ENCODE measurements around the gene SSR1. TPM values are rescaled to one million over a fixed set of nuclear protein-coding genes. Genes with fewer than 3 reads are reported as not detected.
"Not testable (repeated sequence)": the region's sequence is repeated elsewhere in the genome, so short reads cannot be mapped to it uniquely, and the experiment has no call there.

The SSR1 gene
- total RNA-seq, 8 experiments from 2014 or later, result 41.8 to 100 (median 62.0) TPM

DNA sequence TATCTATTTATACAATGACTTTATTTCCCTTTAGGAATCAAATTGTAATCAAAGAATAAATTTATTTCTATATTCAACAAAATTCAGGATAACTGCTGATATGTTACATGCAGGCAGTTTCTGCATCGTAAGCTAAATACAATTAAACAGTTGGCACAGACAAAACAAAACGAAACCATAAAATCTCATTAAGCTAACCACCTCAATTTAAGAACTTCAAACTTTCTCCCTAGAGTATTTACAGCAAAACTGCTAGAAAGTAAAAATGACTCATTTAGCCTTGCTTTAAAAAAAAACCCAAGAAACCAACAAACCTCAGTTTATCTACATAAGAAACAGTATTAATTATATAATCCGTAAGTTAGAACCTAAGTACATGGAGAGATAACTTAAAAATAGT, 17.1 kb downstream of the SSR1 start:
- in situ Hi-C loops (cut with MboI; ENCODE audit: low pct_unique_long_range_greater_than_20kb in 2 of 9, low sequenced_read_pairs in 9 of 9, unreplicated experiment in 9 of 9), result loop anchor here in 3 of 9 experiments (25.0 kb wide), 2 partner anchors 291 to 316 kb away; partner anchors contain the start of gene SNRNP48 (in 1 of the 3)
- H3K4me3 ChIP-seq, result no peak overlapping the region
- 72 to 100% (median 82%) methylated on average over 1 to 3 of the region's 3 CpGs for WGBS, 10 experiments
- ATAC-seq (replicated peaks in 6 of 8), result no peak
- no peak overlapping the region for H3K27ac ChIP-seq
- no peaks in the 10 kb centered on the region for H3K4me1 ChIP-seq (replicated peaks in 1 of 2)

DNA sequence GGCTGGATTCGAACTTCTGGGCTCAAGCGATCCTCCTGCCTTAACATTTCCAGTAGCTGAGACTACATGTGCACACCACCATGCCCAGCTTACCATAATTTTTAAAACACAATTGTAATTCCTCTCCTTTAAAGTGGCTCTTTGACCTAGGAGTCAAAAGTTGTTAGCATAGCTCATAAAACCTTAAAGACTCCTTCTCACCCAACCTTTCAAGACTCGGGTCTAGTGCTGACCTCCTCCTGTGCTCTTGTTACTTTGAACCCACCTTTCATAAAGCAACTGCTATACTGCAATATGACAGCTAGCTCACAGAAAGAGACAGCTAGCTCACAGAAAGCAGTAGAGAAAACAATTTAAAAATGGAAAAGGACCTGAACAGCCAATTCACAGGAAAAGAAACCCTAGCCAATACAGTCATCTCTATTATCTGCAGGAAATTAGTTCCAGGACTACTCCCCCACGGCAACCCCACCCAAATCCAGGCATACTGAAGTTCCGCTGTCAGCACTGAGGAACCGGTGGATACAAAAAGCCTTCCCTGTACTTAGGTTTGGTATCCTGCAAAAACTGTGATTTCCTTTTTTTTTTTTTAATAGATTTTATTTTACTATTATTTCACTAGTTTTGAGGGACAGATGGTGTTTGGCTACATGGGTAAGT, 20.3 kb downstream of the SSR1 start:
- no peaks in the 10 kb centered on the region for H3K4me1 ChIP-seq (replicated peaks in 1 of 2)
- no peak overlapping the region for H3K4me3 ChIP-seq
- no peak overlapping the region for H3K27ac ChIP-seq
- WGBS, 10 experiments, result 22 to 95% (median 72%) methylated on average over 1 to 6 of the region's 6 CpGs
- peak in 2 of 8 experiments; percentile 53 to 79 for ATAC-seq (replicated peaks in 6 of 8)
- in situ Hi-C loops (cut with MboI; ENCODE audit: low pct_unique_long_range_greater_than_20kb in 2 of 9, low sequenced_read_pairs in 9 of 9, unreplicated experiment in 9 of 9), result loop anchor here in 3 of 9 experiments (25.0 kb wide), 2 partner anchors 295 to 320 kb away; partner anchors contain the start of gene SNRNP48 (in 1 of the 3)

DNA sequence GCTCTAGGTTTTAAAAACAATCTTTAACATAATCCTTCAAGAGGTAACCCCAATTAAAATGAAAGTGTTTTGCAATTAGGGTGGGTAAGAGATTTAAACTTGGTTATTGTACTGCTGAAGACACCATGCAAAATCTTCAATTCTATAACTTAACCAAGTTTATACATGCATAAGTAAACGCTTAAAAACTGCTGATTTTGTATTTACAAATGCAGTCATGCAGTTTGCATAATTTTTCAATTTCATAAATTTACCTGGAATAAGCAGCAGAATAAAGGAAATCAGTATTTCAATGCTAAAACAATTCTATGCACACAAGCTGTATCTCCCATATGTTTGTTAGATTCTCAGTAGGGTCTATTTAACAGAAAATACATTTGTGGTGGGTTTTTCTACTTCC, 22.9 kb downstream of the SSR1 start:
- WGBS, 10 experiments, result 33 to 100% (median 89%) methylated on average over 1 of the region's 1 CpG; no CpG with 5 or more reads in 1 of the 10 experiments
- in situ Hi-C loops (cut with MboI; ENCODE audit: low pct_unique_long_range_greater_than_20kb in 2 of 9, low sequenced_read_pairs in 9 of 9, unreplicated experiment in 9 of 9), result loop anchor here in 3 of 9 experiments (25.0 kb wide), 2 partner anchors 297 to 322 kb away; partner anchors contain the start of gene SNRNP48 (in 1 of the 3)
- no peaks in the 10 kb centered on the region for H3K4me1 ChIP-seq (replicated peaks in 1 of 2)

DNA sequence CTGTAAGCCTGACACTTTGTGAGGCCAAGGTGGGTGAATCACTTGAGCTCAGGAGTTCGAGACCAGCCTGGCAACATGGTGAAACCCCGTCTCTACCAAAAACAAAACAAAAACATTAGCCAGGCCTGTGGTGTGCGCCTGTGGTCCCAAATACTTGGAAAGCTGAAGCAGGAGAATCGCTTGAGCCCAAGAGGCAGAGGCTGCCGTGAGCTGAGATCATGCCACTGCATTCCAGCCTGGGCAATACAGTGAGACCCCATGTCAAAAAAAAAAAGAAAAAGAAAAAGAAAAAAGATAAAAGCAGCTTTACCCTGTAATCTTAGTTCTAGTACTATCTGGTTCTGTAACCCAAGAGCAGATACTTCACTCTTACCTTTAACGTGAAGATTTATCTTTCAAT, 27.6 kb downstream of the SSR1 start:
- Histone ChIP-seq H3K4me1 (replicated peaks in 1 of 2) (no peaks in the 10 kb centered on the region), H3K4me3 (no peak overlapping the region), H3K27ac (no peak overlapping the region)
- no peak for ATAC-seq (replicated peaks in 6 of 8)
- WGBS, 10 experiments, result 83 to 100% (median 100%) methylated on average over 1 to 6 of the region's 6 CpGs
- in situ Hi-C loops (cut with MboI; ENCODE audit: low pct_unique_long_range_greater_than_20kb in 2 of 9, low sequenced_read_pairs in 9 of 9, unreplicated experiment in 9 of 9), result loop anchor here in 4 of 9 experiments (10.0 to 25.0 kb wide), 3 partner anchors 302 to 329 kb away; partner anchors contain the start of gene SNRNP48 (in 1 of the 4)

More for the DNA sequence above, 22.9 kb downstream of the SSR1 start:
- no peak overlapping the region for H3K27ac ChIP-seq
- no peak for ATAC-seq (replicated peaks in 6 of 8)
- H3K4me3 ChIP-seq, result no peak overlapping the region

DNA sequence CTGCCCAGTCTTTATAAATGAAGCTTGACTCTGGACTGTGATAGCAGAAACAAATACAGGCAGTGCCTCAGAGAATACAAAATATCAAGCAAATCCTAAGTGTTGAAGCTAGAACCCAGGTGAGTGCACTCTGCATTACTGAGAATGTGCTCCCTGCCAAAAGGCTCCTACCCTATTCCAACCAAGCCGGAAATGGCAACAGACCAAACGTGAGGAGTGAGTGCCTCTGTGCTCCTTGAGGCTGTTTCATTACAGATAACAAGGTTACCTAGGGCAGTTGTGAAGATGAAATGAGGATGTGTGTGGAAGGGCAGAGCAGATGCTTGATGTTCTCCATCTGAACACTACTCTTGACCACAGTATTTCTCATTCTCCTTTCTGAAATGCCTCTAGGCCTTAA, 29.3 kb downstream of the SSR1 start:
- H3K27ac ChIP-seq, result no peak overlapping the region
- WGBS, 10 experiments, result 86 to 100% (median 100%) methylated on average over 1 to 2 of the region's 2 CpGs; no CpG with 5 or more reads in 4 of the 10 experiments
- no peak overlapping the region for H3K4me3 ChIP-seq
- no peaks in the 10 kb centered on the region for H3K4me1 ChIP-seq (replicated peaks in 1 of 2)
- in situ Hi-C loops (cut with MboI; ENCODE audit: low pct_unique_long_range_greater_than_20kb in 2 of 9, low sequenced_read_pairs in 9 of 9, unreplicated experiment in 9 of 9), result loop anchor here in 4 of 9 experiments (10.0 to 25.0 kb wide), 3 partner anchors 304 to 331 kb away; partner anchors contain the start of gene SNRNP48 (in 1 of the 4)
- ATAC-seq (replicated peaks in 6 of 8), result no peak

DNA sequence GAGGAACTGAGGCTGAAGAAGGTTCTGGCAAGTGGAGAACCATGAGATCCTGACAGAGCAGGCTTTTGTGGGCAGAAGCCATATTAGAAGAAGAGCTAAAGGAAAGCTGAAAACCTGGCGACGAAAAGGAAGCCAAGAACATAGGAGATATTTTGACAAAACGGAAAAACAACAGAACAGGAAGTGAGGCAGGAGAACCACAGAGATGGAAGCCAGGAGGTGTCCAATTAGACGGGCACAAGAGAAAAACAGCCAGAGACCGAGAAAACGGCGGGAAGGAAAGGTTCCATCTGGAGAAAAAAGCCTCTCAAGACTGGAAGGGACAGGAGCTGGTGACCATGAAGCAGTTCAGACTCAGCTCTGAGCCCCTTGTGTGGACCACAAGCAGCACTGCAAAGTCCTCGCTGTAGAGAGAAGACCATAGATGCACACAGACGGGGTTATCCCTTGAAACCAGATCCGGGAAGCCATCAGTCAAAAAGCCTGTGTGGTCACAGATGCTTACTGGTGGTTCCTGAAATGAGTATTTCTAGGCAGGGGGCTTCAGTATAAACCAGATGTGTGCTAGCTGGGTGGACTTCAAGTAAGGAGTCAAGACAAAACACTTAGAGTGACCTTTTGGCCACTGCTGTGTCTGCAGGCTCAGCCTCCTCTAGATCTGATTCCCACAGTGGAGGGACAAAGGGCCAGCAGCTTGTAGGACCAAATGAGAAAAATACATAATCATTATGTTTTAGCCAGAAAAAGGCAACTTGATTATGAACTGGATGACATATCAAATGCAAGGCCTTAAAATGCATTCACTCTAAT, 30.7 kb downstream of the SSR1 start:
- no peak for ATAC-seq (replicated peaks in 6 of 8)
- in situ Hi-C loops (cut with MboI; ENCODE audit: low pct_unique_long_range_greater_than_20kb in 2 of 9, low sequenced_read_pairs in 9 of 9, unreplicated experiment in 9 of 9), result loop anchor here in 4 of 9 experiments (10.0 to 25.0 kb wide), 3 partner anchors 305 to 332 kb away; partner anchors contain the start of gene SNRNP48 (in 1 of the 4)
- no peaks in the 10 kb centered on the region for H3K4me1 ChIP-seq (replicated peaks in 1 of 2)
- 70 to 98% (median 83%) methylated on average over 1 to 9 of the region's 10 CpGs for WGBS, 10 experiments
- H3K4me3 ChIP-seq, result no peak overlapping the region
- no peak overlapping the region for H3K27ac ChIP-seq

DNA sequence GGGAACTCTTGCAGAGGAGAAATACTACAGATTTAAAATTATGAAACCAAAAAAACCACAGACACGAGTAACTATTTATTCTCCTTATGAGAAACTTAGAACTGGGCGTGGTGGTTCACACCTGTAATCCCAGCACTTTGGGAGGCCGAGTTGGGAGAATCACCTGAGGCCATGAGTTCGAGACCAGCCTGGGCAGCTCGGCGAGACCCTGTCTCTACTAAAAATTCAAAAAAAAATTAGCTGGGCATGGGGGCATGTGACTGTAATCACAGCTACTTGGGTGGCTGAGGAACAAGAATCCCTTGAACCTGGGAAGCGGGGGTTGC, 36.8 kb downstream of the SSR1 start:
- H3K27ac ChIP-seq, result no peak overlapping the region
- H3K4me3 ChIP-seq, result no peak overlapping the region
- no peaks in the 10 kb centered on the region for H3K4me1 ChIP-seq (replicated peaks in 1 of 2)
- in situ Hi-C loops (cut with MboI; ENCODE audit: low pct_unique_long_range_greater_than_20kb in 2 of 9, low sequenced_read_pairs in 9 of 9, unreplicated experiment in 9 of 9), result loop anchor here in 3 of 9 experiments (25.0 kb wide), 2 partner anchors 311 to 336 kb away; partner anchors contain the start of gene SNRNP48 (in 1 of the 3)
- WGBS, 10 experiments, result 43 to 100% (median 75%) methylated on average over 1 to 7 of the region's 7 CpGs; no CpG with 5 or more reads in 3 of the 10 experiments
- no peak for ATAC-seq (replicated peaks in 6 of 8)

DNA sequence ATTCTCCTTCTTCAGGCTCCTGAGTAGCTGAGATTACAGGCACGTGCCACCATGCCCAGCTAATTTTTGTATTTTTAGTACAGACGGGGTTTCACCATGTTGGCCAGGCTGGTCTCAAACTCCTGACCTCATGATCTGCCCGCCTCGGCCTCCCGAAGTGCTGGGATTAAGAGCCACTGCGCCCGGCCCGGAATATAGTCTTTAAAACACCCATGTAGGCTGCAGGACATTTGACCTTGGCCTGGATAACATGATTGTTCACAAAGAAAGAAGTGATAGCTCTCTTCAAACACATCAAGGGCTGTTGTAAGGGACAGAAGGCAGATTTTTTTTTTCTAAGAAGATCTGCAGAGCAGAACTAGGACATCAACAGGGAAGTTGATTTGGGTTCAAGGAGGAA, 38.5 kb downstream of the SSR1 start:
- H3K4me1 ChIP-seq (replicated peaks in 1 of 2); in situ Hi-C loops (cut with MboI; ENCODE audit: low pct_unique_long_range_greater_than_20kb in 2 of 9, low sequenced_read_pairs in 9 of 9, unreplicated experiment in 9 of 9); ATAC-seq (replicated peaks in 6 of 8); H3K27ac ChIP-seq; H3K4me3 ChIP-seq: not testable (repeated sequence)
- 78 to 100% (median 89%) methylated on average over 3 to 8 of the region's 8 CpGs; no CpG with 5 or more reads in 4 of the 10 experiments for WGBS, 10 experiments

DNA sequence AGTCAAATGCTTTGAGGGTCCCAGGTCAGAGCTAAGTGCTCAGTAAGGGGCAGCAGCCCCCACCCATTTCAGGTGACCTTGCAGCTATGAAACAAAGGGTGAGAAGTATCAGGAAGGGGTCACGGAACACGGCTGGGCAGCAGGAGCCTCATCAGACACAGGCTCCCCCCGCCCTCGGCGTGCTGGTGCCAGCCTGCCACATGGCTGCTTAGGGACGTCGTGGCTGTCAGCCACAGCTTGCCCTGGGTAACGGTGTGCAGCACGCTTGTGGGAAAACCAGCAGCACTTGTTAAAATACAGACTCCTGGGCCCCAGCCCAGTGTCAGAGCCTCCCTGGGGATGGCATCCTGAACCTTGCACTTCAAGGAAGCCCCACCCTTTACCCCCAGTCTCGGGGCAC, 39.3 kb downstream of the SSR1 start:
- no peak for ATAC-seq (replicated peaks in 6 of 8)
- in situ Hi-C loops (cut with MboI; ENCODE audit: low pct_unique_long_range_greater_than_20kb in 2 of 9, low sequenced_read_pairs in 9 of 9, unreplicated experiment in 9 of 9), result no loop called here

DNA sequence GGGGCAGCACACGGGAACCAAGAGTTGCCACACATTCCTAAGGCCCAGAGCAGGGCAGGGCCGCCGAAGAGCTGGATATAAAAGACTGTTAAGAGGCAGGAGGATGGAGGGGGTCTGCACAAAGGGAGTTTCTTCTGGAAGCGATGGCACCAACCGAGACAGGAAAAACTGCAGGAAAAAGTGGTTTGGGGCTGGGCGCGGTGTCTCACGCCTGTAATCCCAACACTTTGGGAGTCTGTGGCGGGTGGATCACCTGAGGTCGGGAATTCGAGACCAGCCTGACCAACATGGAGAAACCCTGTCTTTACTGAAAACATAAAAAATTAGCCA, 41.8 kb downstream of the SSR1 start:
- ATAC-seq (replicated peaks in 6 of 8), result no peak
- in situ Hi-C loops (cut with MboI; ENCODE audit: low pct_unique_long_range_greater_than_20kb in 2 of 9, low sequenced_read_pairs in 9 of 9, unreplicated experiment in 9 of 9), result no loop called here
- 57 to 100% (median 93%) methylated on average over 3 to 6 of the region's 11 CpGs; no CpG with 5 or more reads in 3 of the 10 experiments for WGBS, 10 experiments

More for the DNA sequence above, 39.3 kb downstream of the SSR1 start:
- Histone ChIP-seq H3K4me3 (no peak overlapping the region), H3K4me1 (replicated peaks in 1 of 2) (no peaks in the 10 kb centered on the region), H3K27ac (no peak overlapping the region)
- 48 to 100% (median 95%) methylated on average over 1 to 7 of the region's 10 CpGs; no CpG with 5 or more reads in 6 of the 10 experiments for WGBS, 10 experiments

DNA sequence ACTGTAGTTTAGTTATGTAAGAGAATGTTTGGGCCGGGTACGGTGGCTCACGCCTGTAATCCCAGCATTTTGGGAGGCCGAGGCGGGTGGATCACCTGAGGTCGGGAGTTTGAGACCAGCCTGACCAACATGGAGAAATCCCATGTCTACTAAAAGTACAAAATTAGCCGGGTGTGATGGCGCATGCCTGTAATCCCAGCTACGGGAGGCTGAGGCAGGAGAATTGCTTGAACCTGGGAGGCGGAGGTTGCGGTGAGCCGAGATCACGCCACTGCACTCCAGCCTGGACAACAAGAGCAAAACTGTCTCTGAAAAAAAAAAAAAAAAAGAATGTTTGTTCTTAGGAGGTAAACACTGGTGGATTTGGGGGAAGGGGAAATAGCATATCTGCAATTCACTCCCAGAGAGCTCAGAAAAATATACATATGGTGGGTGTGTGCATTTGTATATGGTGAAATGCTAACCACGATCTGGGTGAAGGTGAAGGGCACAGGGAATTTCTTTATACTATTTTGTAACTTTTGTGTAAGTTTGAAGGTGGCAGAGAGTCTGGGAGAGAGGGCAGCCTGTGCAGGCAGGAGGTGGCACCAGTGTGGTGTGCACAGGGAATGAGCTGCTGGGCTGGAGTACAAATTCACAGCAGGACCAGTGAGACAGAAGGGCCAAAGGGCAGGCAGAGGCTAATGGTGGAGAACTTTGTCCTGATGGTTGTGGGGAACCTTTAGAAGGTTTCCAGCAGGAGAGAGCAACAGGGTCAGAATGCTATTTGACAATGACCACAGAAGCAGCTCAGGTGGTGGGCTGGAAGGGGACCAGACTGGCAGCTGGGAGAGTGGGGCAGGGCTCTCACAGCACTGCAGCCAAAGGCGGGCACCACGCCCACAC, 42.4 kb downstream of the SSR1 start:
- H3K4me1 ChIP-seq (replicated peaks in 1 of 2), result no peaks in the 10 kb centered on the region
- in situ Hi-C loops (cut with MboI; ENCODE audit: low pct_unique_long_range_greater_than_20kb in 2 of 9, low sequenced_read_pairs in 9 of 9, unreplicated experiment in 9 of 9), result no loop called here
- ATAC-seq (replicated peaks in 6 of 8), result peak in 1 of 8 experiments; percentile 57
- WGBS, 10 experiments, result 0 to 95% (median 84%) methylated on average over 1 to 9 of the region's 16 CpGs; no CpG with 5 or more reads in 2 of the 10 experiments
- no peak overlapping the region for H3K27ac ChIP-seq
- H3K4me3 ChIP-seq, result no peak overlapping the region

More for the DNA sequence above, 41.8 kb downstream of the SSR1 start:
- H3K27ac ChIP-seq, result no peak overlapping the region
- no peaks in the 10 kb centered on the region for H3K4me1 ChIP-seq (replicated peaks in 1 of 2)
- no peak overlapping the region for H3K4me3 ChIP-seq

DNA sequence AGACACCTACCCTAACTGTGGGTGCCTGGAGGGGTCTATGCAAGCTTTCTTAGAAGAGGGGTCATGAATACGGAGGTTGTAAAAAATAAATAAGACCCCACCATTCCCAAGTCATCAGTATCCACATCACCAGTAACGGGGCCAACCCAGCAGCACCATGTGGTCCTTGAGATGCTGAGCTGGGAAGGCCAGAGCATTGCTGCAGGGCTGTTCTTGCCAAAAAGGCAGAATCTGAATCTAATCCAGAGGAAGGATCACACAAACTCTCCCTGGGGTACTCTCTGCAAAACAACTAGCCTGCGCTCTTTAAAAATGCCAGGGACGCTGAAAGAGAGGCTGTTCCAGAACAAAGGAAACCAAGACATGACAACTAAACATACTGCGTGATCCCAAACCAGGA, 43.2 kb downstream of the SSR1 start:
- ATAC-seq (replicated peaks in 6 of 8), result no peak
- in situ Hi-C loops (cut with MboI; ENCODE audit: low pct_unique_long_range_greater_than_20kb in 2 of 9, low sequenced_read_pairs in 9 of 9, unreplicated experiment in 9 of 9), result no loop called here
- no peak overlapping the region for H3K4me3 ChIP-seq
- 83 to 100% (median 97%) methylated on average over 1 to 3 of the region's 5 CpGs for WGBS, 10 experiments
- no peak overlapping the region for H3K27ac ChIP-seq
- no peaks in the 10 kb centered on the region for H3K4me1 ChIP-seq (replicated peaks in 1 of 2)
